Smooth muscle cell (in vitro differentiated cells): Measurements from ENCODE around the gene NXPH3. TPM values are rescaled to one million over a fixed set of nuclear protein-coding genes. Genes with fewer than 3 reads are reported as not detected.

Experiments
- DNase-seq: peaks from one replicate; lab custom pipeline; 2025; ENCODE audit not compliant: unreplicated experiment; lab: John Stamatoyannopoulos, UW
- H2AFZ ChIP-seq: fragments of 200-600 bp; sonication (generic); 2 replicates; pipeline ENCODE4 v1.6.0; 2016; ENCODE audit warnings: antibody characterized with exemption, low read depth, mild to moderate bottlenecking
- H3F3A ChIP-seq: fragments of 200-600 bp; sonication (generic); 2 replicates; pipeline ENCODE4 v1.6.0; 2017; ENCODE audit warnings: antibody characterized with exemption, low read depth
- H3K27ac ChIP-seq: fragments of 200-600 bp; sonication (generic); 2 replicates; pipeline ENCODE4 v1.5.1; 2016; ENCODE audit warnings: low read depth, mild to moderate bottlenecking
- H3K27me3 ChIP-seq: fragments of 200-600 bp; sonication (generic); 2 replicates; pipeline ENCODE4 v1.6.1; 2016; ENCODE audit warnings: low read depth, mild to moderate bottlenecking
- H3K36me3 ChIP-seq: fragments of 200-600 bp; sonication (generic); 2 replicates; pipeline ENCODE4 v1.5.1; 2016; ENCODE audit warnings: low read depth
- H3K4me1 ChIP-seq: fragments of 200-600 bp; sonication (generic); 2 replicates; pipeline ENCODE4 v1.5.1; 2016; ENCODE audit warnings: low read depth
- H3K4me2 ChIP-seq: fragments of 200-600 bp; sonication (generic); 2 replicates; pipeline ENCODE4 v1.6.0; 2016; ENCODE audit warnings: mild to moderate bottlenecking
- H3K4me3 ChIP-seq: fragments of 200-600 bp; sonication (generic); 2 replicates; pipeline ENCODE4 v1.5.1; 2016; ENCODE audit warnings: mild to moderate bottlenecking
- H3K79me2 ChIP-seq: fragments of 200-600 bp; sonication (generic); 2 replicates; pipeline ENCODE4 v1.6.0; 2016; ENCODE audit warnings: low read depth, mild to moderate bottlenecking
- H3K9ac ChIP-seq: fragments of 200-600 bp; sonication (generic); 2 replicates; pipeline ENCODE4 v1.6.0; 2016; ENCODE audit warnings: low read depth
- H3K9me3 ChIP-seq: fragments of 200-600 bp; sonication (generic); replicated peaks from 2 replicates; pipeline ENCODE4 v1.5.1; 2016; ENCODE audit warnings: low read depth
- H4K20me1 ChIP-seq: fragments of 200-600 bp; sonication (generic); 2 replicates; pipeline ENCODE4 v1.6.0; 2016; ENCODE audit warnings: low read depth
- WGBS: methylation state at CpG from one replicate; pipeline ENCODE4 v1.1.7; 2016; ENCODE audit warnings: low lambda C conversion rate; 5-methylcytosine and 5-hydroxymethylcytosine counted together
- polyA plus RNA-seq: library from polyadenylated mRNA; unstranded; fragments of >200 nt; fragmentation: Nextera tagmentation; extraction: Ambion mirVana; gene quantifications from 2 replicates; pipeline ENCODE4 v1.2.1, GENCODE V29; 2016
- total RNA-seq: library from RNA; depleted of rRNA; stranded (reverse); fragments of >200 nt; gene quantifications from 2 replicates; pipeline ENCODE4 v1.2.3, GENCODE V29; 2014
- TF ChIP-seq, protein P1 (sequence below): fragments of 200-600 bp; sonication (generic); IDR thresholded peaks from 2 replicates; pipeline ENCODE4 v1.5.1; 2017; ENCODE audit warnings: borderline replicate concordance, mild to moderate bottlenecking, antibody characterized with exemption; ENCODE audit not compliant: insufficient read depth, poor library complexity, severe bottlenecking

Gene NXPH3
- total and polyA plus RNA-seq, 2 experiments from 2014 or later, result 1.5 to 3.6 TPM

DNA sequence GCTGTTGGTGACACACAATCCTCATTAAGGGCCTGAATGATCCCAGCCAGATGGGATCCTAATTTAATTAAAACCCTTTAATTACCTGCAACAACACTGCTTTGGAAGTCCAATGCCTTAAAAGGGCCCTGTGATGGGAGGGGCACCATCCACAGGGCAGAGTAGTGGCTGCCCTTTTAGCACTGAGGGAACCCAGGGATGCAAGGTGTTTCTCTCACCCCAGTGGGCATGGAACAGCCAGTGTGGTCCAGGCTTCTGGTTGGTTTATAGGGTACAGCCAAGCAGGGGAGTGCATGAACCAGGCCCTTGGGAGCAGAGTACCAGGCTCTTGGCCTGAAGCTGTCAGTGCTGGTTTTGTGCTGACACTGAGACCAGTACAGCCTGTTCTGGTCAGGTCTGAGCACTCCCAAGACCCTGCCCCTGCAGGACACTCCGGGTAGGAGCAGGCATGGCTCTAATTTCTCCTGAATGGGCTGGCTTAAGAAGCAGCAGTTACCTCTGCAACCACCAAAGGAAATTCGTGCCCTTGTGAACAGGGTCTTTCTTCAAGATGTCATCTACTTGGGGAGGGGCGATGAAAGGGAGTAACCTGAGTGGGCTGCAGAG lies 9.9 kb downstream of the NXPH3 start:
- H3K27ac ChIP-seq, result no peak overlapping the region
- no peak overlapping the region for H3K9ac ChIP-seq
- no peak overlapping the region for H3K4me3 ChIP-seq
- TF ChIP-seq, protein P1, sequence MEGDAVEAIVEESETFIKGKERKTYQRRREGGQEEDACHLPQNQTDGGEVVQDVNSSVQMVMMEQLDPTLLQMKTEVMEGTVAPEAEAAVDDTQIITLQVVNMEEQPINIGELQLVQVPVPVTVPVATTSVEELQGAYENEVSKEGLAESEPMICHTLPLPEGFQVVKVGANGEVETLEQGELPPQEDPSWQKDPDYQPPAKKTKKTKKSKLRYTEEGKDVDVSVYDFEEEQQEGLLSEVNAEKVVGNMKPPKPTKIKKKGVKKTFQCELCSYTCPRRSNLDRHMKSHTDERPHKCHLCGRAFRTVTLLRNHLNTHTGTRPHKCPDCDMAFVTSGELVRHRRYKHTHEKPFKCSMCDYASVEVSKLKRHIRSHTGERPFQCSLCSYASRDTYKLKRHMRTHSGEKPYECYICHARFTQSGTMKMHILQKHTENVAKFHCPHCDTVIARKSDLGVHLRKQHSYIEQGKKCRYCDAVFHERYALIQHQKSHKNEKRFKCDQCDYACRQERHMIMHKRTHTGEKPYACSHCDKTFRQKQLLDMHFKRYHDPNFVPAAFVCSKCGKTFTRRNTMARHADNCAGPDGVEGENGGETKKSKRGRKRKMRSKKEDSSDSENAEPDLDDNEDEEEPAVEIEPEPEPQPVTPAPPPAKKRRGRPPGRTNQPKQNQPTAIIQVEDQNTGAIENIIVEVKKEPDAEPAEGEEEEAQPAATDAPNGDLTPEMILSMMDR, result peak; percentile 14
- no peaks in the 10 kb centered on the region for H3K9me3 ChIP-seq
- no peak overlapping the region for H2AFZ ChIP-seq
- H4K20me1 ChIP-seq, result no peaks in the 10 kb centered on the region
- H3K27me3 ChIP-seq, result no peaks in the 10 kb centered on the region
- H3K4me1 ChIP-seq, result no peaks in the 10 kb centered on the region
- whole genome bisulfite sequencing, result 50% methylated on average over 3 of the region's 3 CpGs
- H3K36me3 ChIP-seq, result no peaks in the 10 kb centered on the region
- no peaks in the 10 kb centered on the region for H3K79me2 ChIP-seq
- no peaks in the 10 kb centered on the region for H3F3A ChIP-seq
- H3K4me2 ChIP-seq, result no peak overlapping the region
- no peak for DNase-seq

DNA sequence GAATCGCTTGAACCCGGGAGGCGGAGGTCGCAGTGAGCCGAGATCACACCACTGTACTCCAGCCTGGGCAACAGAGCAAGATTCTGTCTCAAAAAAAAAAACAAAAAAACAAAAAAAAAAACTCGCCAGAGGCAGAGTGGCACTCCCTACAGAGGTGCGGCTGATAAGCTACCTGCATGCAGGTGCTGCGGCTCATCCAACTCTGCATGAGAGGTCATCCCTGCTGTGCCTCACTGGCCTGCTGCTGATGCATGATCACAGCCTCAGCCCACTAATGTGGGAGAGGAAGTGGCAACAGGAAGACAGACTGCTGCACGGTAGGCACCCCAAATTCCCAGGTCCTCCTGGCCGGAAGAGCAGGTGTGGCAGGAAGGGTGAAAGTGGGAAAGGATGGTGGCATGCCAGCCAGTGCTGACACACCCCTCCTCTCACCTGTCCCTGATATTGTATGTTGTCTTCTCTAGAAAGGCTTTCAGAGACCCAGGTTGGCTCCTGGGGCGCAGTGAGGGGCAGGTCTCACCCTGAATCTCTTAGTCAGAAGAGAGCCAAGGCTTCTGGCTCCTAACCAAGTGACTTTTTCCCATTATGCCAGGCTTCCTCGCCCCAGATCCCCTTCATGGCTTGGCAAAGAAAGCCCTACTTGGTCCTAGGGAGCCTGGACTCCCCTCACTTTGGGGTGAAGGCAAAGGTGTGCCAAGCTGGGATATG lies 11.8 kb downstream of the NXPH3 start:
- 93% methylated on average over 12 of the region's 12 CpGs for WGBS

DNA sequence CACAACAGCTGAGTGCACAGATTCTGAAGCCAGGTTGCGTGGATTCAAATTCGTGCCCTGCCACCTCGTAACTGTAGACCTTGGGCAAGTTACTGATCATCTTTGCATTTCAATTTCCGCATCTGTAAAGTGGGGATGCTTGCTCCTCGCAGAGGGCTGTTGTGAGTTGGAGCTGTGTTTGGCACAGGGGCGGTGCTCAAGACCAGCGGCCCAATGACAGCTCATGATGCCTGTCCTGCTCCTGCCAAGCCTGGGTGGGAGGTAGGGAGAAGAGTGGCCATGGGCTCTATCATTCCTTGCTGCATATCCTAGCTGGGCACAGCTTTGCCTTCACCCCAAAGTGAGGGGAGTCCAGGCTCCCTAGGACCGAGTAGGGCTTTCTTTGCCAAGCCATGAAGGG lies 12.6 kb downstream of the NXPH3 start:
- H4K20me1 ChIP-seq, result no peaks in the 10 kb centered on the region
- no peaks in the 10 kb centered on the region for H3K36me3 ChIP-seq
- H3K4me3 ChIP-seq, result no peak overlapping the region
- 93% methylated on average over 8 of the region's 8 CpGs for WGBS
- no peak overlapping the region for H2AFZ ChIP-seq
- H3K9me3 ChIP-seq, result no peaks in the 10 kb centered on the region
- no peaks in the 10 kb centered on the region for H3K27me3 ChIP-seq
- TF ChIP-seq, protein P1, result no peak
- no peaks in the 10 kb centered on the region for H3F3A ChIP-seq
- no peak for DNase-seq
- H3K27ac ChIP-seq, result no peak overlapping the region
- H3K9ac ChIP-seq, result no peak overlapping the region
- no peak overlapping the region for H3K4me2 ChIP-seq
- no peaks in the 10 kb centered on the region for H3K79me2 ChIP-seq
- H3K4me1 ChIP-seq, result no peaks in the 10 kb centered on the region

More for the DNA sequence above, 11.8 kb downstream of the NXPH3 start:
- Histone ChIP-seq H3F3A (no peaks in the 10 kb centered on the region), H4K20me1 (no peaks in the 10 kb centered on the region), H3K9me3 (no peaks in the 10 kb centered on the region), H3K9ac (no peak overlapping the region), H2AFZ (no peak overlapping the region), H3K36me3 (no peaks in the 10 kb centered on the region), H3K4me3 (no peak overlapping the region), H3K79me2 (no peaks in the 10 kb centered on the region), H3K27ac (no peak overlapping the region), H3K27me3 (no peaks in the 10 kb centered on the region), H3K4me2 (no peak overlapping the region), H3K4me1 (no peaks in the 10 kb centered on the region)
- TF ChIP-seq, protein P1, result no peak
- no peak for DNase-seq
